Adrenal gland (tissue), 12 donors: ENCODE results near the gene SPEM2. TPM values are rescaled to one million over a fixed set of nuclear protein-coding genes. Genes with fewer than 3 reads are reported as not detected.

Experiments
- DNase-seq, 7 donors: peaks; one replicate each; pipeline ENCODE4 v3.0.0-alpha.2; 2019 to 2020
- H3K27ac ChIP-seq, 5 donors: fragments of 200-600 bp; sonication (generic) in 4 of 5; 1 replicate in 3 of 5; 2 replicates in 2 of 5; pipeline versions ENCODE4 v1.5.1 to v1.8.0; 2016 to 2020; ENCODE audit warnings: mild to moderate bottlenecking in 1 of 5
- H3K27me3 ChIP-seq: fragments of 200-600 bp; 2 replicates; pipeline ENCODE4 v1.8.0; 2021
- H3K36me3 ChIP-seq, 2 donors: fragments of 200-600 bp; replicated peaks in 1 of 2; 1 replicate in 1 of 2; 2 replicates in 1 of 2; pipeline versions ENCODE4 v1.5.1 to v1.8.0; 2018 to 2022
- H3K4me1 ChIP-seq, 2 donors: fragments of 200-600 bp; replicated peaks in 1 of 2; 1 replicate in 1 of 2; 2 replicates in 1 of 2; pipeline versions ENCODE4 v1.5.1 to v1.8.0; 2018 to 2021
- H3K4me3 ChIP-seq, 4 donors: fragments of 200-600 bp; sonication (generic) in 3 of 4; one replicate each; pipeline ENCODE4 v1.5.1; 2016 to 2018
- H3K9me3 ChIP-seq, 3 donors: fragments of 200-600 bp; sonication (generic) in 1 of 3; replicated peaks in 1 of 3; 1 replicate in 2 of 3; 2 replicates in 1 of 3; pipeline versions ENCODE4 v1.5.1 to v1.8.0; 2016 to 2021
- CTCF ChIP-seq, 6 experiments: fragments of 450-650 bp in 4 of 6; fragments of 200-600 bp in 2 of 6; sonication (generic) in 1 of 6; IDR thresholded peaks; 1 replicate in 5 of 6; 2 replicates in 1 of 6; pipeline versions ENCODE4 v1.5.1 to v1.8.0; 2016 to 2021; ENCODE audit warnings: antibody characterized with exemption in 6 of 6, mild to moderate bottlenecking in 2 of 6, moderate library complexity in 1 of 6
- POLR2A ChIP-seq, 2 donors: fragments of 450-650 bp; IDR thresholded peaks; one replicate each; pipeline ENCODE4 v1.6.1; 2017; ENCODE audit warnings: antibody characterized with exemption in 2 of 2, mild to moderate bottlenecking in 2 of 2, moderate library complexity in 1 of 2
- WGBS, 4 donors: extraction: QIAGEN DNeasy Blood & Tissue Kit in 2 of 4; methylation state at CpG; one replicate each; pipeline versions ENCODE4 v1.1.5 to v1.1.7; 2013 to 2017; 5-methylcytosine and 5-hydroxymethylcytosine counted together
- intact Hi-C, 2 donors: fragments of 100-400 bp; cut with DNase I; formaldehyde crosslinking; loops; one replicate each; pipeline versions ENCODE4 v1.14.1 to v1.15.0; 2022 to 2023
- polyA plus RNA-seq, 3 donors: library from polyadenylated mRNA; stranded (reverse); fragments of 200-250 nt in 2 of 3; fragments of 350-450 nt in 1 of 3; fragmentation: Illumina TruSeq in 1 of 3; extraction: RNeasy Lipid Tissue Mini Kit (QIAGEN cat#74804) in 1 of 3; gene quantifications; one replicate each; pipeline ENCODE4 v1.2.3, GENCODE V29; 2013 to 2014
- total RNA-seq, 9 donors: library from RNA; depleted of rRNA in 4 of 9; stranded (reverse); fragments of >200 nt in 4 of 9; fragments of 120-200 nt in 1 of 9; fragmentation: NEBNext Ultra II Directional in 1 of 9; extraction: Animal tissue kit (Norgen Biotek cat#: 25700) in 1 of 9; gene quantifications; one replicate each; pipeline versions ENCODE4 v1.1.0 to v1.2.4, GENCODE V29; 2013 to 2023
- donor health status: healthy with polysubstance abuse.
- donor health status: Bipolar disorder and iron deficiency.
- donor health status: DM: yes; HTN: yes; CAD: no.
- donor health status: DM: no; HTN: no; CAD: no.
- donor health status: DM: no; HTN: no; CAD: no.
- donor health status: DM: yes; HTN: yes; CAD: no.

SPEM2 gene
- total and polyA plus RNA-seq, 12 donors, result not detected

DNA sequence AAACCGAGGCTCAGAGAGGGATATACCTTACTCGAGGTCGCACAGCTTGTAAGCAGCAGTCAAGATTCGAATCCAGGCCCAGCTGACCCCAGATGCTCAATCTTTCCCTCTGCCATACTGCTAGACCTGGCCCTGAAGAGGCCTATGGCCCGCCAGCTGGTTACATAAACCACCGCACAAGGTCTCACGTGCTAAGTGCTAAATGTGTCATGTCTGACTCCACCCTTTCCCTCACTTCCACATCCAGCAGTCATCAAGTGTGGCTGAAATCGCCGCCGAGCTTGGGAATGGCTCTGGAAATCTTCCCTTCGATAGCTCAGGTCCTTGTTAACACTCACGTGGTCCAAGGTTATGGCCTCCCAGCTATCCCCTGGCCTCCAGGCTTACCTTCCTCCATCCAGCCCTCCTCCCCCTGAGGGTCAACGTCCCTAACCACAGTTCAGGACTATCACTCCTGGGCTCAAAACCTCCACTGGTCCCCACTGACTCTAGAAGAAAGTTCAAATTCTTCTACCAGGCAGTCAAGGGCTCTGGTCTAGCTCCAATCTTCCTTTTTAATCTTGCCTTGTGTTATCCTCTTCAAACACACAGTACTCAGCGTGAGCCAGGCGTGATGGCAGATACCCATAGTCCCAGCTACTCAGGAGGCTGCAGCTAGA, 50.5 kb downstream of the SPEM2 start:
- Histone ChIP-seq H3K9me3 (no peaks in the 10 kb centered on the region), H3K27ac (peak overlapping the region; percentile 87 to 100 (median 99)), H3K4me3 (no peak overlapping the region), H3K27me3 (no peaks in the 10 kb centered on the region), H3K4me1 (peaks cover 46 to 58% of the 10 kb centered on the region in 2 donors), H3K36me3 (no peaks in the 10 kb centered on the region)
- 33 to 45% (median 44%) methylated on average over 15 of the region's 15 CpGs for WGBS, 4 donors
- intact Hi-C loops, result loop anchor here in 1 of 2 donors (5.0 kb wide), 1 partner anchor 39 kb away; the partner anchor contains the start of genes FGF11 and TMEM102
- no peak for TF ChIP-seq CTCF (IDR thresholded peaks at IDR 0.05)
- TF ChIP-seq POLR2A (IDR thresholded peaks at IDR 0.05), result peak in 1 of 2 donors; percentile 47
- peak; percentile 66 to 84 (median 76) for DNase-seq

DNA sequence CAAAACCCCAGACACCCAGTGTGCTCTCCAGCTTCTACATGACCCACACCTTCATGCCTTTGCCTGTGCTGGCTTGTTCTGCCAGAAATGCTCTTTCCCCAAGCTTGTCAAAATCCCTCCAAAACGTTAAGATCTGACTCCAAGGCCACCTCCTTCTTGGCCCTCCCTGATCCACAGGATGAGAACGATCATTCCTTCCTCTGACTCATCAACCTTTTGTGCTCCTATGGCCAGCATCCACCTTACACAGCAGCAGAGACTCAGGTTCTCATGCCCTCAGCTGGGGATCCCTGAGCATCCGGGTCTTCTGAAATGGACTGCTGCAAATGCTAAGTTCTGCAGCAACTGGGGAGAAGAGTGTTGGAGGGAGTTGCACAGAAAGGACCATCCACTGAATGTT, 51.1 kb downstream of the SPEM2 start:
- WGBS, 4 donors, result 3 to 20% (median 8%) methylated on average over 3 of the region's 3 CpGs
- peaks cover 42 to 53% of the 10 kb centered on the region in 2 donors for H3K4me1 ChIP-seq
- no peaks in the 10 kb centered on the region for H3K9me3 ChIP-seq
- peak in 3 of 7 donors; percentile 30 to 53 (median 41) for DNase-seq
- no peaks in the 10 kb centered on the region for H3K27me3 ChIP-seq
- intact Hi-C loops, result loop anchor here in 1 of 2 donors (5.0 kb wide), 1 partner anchor 39 kb away; the partner anchor contains the start of genes FGF11 and TMEM102
- H3K36me3 ChIP-seq, result no peaks in the 10 kb centered on the region
- H3K27ac ChIP-seq, result peak overlapping the region; percentile 87 to 100 (median 99)
- TF ChIP-seq CTCF (IDR thresholded peaks at IDR 0.05) (no peak), POLR2A (IDR thresholded peaks at IDR 0.05) (no peak)
- no peak overlapping the region for H3K4me3 ChIP-seq

GRCh38 chr17:7476951-7477350, 51.5 kb downstream of the SPEM2 start:
- intact Hi-C loops, result loop anchor here in 1 of 2 donors (5.0 kb wide), 1 partner anchor 40 kb away; the partner anchor contains the start of genes FGF11 and TMEM102
- Histone ChIP-seq H3K27ac (peak overlapping the region; percentile 87 to 100 (median 99)), H3K27me3 (no peaks in the 10 kb centered on the region), H3K9me3 (no peaks in the 10 kb centered on the region), H3K4me3 (peak overlapping the region in 1 of 4 donors; percentile 88), H3K4me1 (peaks cover 42 to 49% of the 10 kb centered on the region in 2 donors), H3K36me3 (no peaks in the 10 kb centered on the region)
- TF ChIP-seq CTCF (IDR thresholded peaks at IDR 0.05) (no peak), POLR2A (IDR thresholded peaks at IDR 0.05) (no peak)
- WGBS, 4 donors, result 69 to 100% (median 87%) methylated on average over 2 to 5 of the region's 5 CpGs
- DNase-seq, result peak in 1 of 7 donors; percentile 29

Other genes with a start within 250 kb of the SPEM2 start
Only the 30 nearest of the 39 such genes appear.
- 1,000 to 10,000 TPM in 1 of 9 donors, 100 to 1,000 TPM in 8; 195 to 1,049 (median 833) TPM for gene GABARAP, start 183.2 kb upstream of the SPEM2 start, total RNA-seq
- 1,000 to 10,000 TPM in 2 of 3 donors, 100 to 1,000 TPM in 1; 694 to 1,285 (median 1,047) TPM for gene GABARAP, start 183.2 kb upstream of the SPEM2 start, polyA plus RNA-seq
- 100 to 1,000 TPM in 5 of 9 donors, 10 to 100 TPM in 4; 30.3 to 144 (median 125) TPM for gene CTDNEP1, start 173.9 kb upstream of the SPEM2 start, total RNA-seq
- 100 to 1,000 TPM in 1 of 3 donors, 10 to 100 TPM in 2; 67.9 to 177 (median 84.4) TPM for gene CTDNEP1, start 173.9 kb upstream of the SPEM2 start, polyA plus RNA-seq
- gene ELP5, start 173.4 kb upstream of the SPEM2 start, total RNA-seq, result 10 to 100 TPM; 28.0 to 82.7 (median 58.8) TPM
- gene ELP5, start 173.4 kb upstream of the SPEM2 start, polyA plus RNA-seq, result 10 to 100 TPM; 39.0 to 96.5 (median 77.4) TPM
- 10 to 100 TPM in 4 of 9 donors, 1 to 10 TPM in 5; 2.0 to 35.6 (median 7.0) TPM for gene CLDN7, start 163.1 kb upstream of the SPEM2 start, total RNA-seq
- gene CLDN7, start 163.1 kb upstream of the SPEM2 start, polyA plus RNA-seq, result 1 to 10 TPM; 1.6 to 9.7 (median 5.3) TPM
- gene SLC2A4, start 143.9 kb upstream of the SPEM2 start, total RNA-seq, result 10 to 100 TPM in 4 of 9 donors, 1 to 10 TPM in 5; 1.8 to 30.0 (median 7.8) TPM
- gene SLC2A4, start 143.9 kb upstream of the SPEM2 start, polyA plus RNA-seq, result 10 to 100 TPM in 1 of 3 donors, 1 to 10 TPM in 1, under 1 TPM in 1; 0.75 to 12.7 (median 5.6) TPM
- gene YBX2, start 131.0 kb upstream of the SPEM2 start, total RNA-seq, result under 1 TPM in 4 of 9 donors, not detected in 5; 0.06 to 0.28 (median 0.09) TPM
- 1 to 10 TPM in 1 of 3 donors, under 1 TPM in 1, not detected in 1; 0.88 to 1.4 TPM for gene YBX2, start 131.0 kb upstream of the SPEM2 start, polyA plus RNA-seq
- 100 to 1,000 TPM; 110 to 666 (median 262) TPM for gene EIF5A, start 118.0 kb upstream of the SPEM2 start, total RNA-seq
- gene EIF5A, start 118.0 kb upstream of the SPEM2 start, polyA plus RNA-seq, result 100 to 1,000 TPM; 469 to 594 (median 589) TPM
- gene GPS2, start 110.3 kb upstream of the SPEM2 start, total RNA-seq, result 100 to 1,000 TPM in 5 of 9 donors, 10 to 100 TPM in 4; 69.1 to 124 (median 100) TPM
- gene GPS2, start 110.3 kb upstream of the SPEM2 start, polyA plus RNA-seq, result 100 to 1,000 TPM; 167 to 196 (median 191) TPM
- 10 to 100 TPM; 10.4 to 46.9 (median 25.0) TPM for gene NEURL4, start 96.3 kb upstream of the SPEM2 start, total RNA-seq
- 100 to 1,000 TPM in 1 of 3 donors, 10 to 100 TPM in 1, 1 to 10 TPM in 1; 8.7 to 111 (median 45.5) TPM for gene NEURL4, start 96.3 kb upstream of the SPEM2 start, polyA plus RNA-seq
- 10 to 100 TPM in 4 of 9 donors, 1 to 10 TPM in 5; 2.9 to 54.7 (median 9.7) TPM for gene ACAP1, start 89.1 kb upstream of the SPEM2 start, total RNA-seq
- 10 to 100 TPM in 2 of 3 donors, 1 to 10 TPM in 1; 2.1 to 54.1 (median 21.9) TPM for gene ACAP1, start 89.1 kb upstream of the SPEM2 start, polyA plus RNA-seq
- gene KCTD11, start 73.5 kb upstream of the SPEM2 start, total RNA-seq, result 10 to 100 TPM in 6 of 9 donors, 1 to 10 TPM in 3; 6.8 to 13.8 (median 11.5) TPM
- 1 to 10 TPM; 5.2 to 10.0 (median 7.1) TPM for gene KCTD11, start 73.5 kb upstream of the SPEM2 start, polyA plus RNA-seq
- not detected for gene TMEM95, start 70.5 kb upstream of the SPEM2 start, total RNA-seq
- not detected for gene TMEM95, start 70.5 kb upstream of the SPEM2 start, polyA plus RNA-seq
- 1 to 10 TPM in 7 of 9 donors, under 1 TPM in 2; 0.06 to 8.7 (median 2.1) TPM for gene TNK1, start 44.5 kb upstream of the SPEM2 start, total RNA-seq
- 1 to 10 TPM in 2 of 3 donors, under 1 TPM in 1; 0.13 to 3.9 (median 1.6) TPM for gene TNK1, start 44.5 kb upstream of the SPEM2 start, polyA plus RNA-seq
- 10 to 100 TPM in 8 of 9 donors, 1 to 10 TPM in 1; 7.7 to 34.5 (median 27.0) TPM for gene PLSCR3, start 31.1 kb upstream of the SPEM2 start, total RNA-seq
- gene PLSCR3, start 31.1 kb upstream of the SPEM2 start, polyA plus RNA-seq, result 10 to 100 TPM; 13.2 to 42.5 (median 32.9) TPM
- gene TMEM256, start 21.5 kb upstream of the SPEM2 start, total RNA-seq, result 100 to 1,000 TPM in 3 of 9 donors, 10 to 100 TPM in 6; 52.9 to 205 (median 92.4) TPM
- gene TMEM256, start 21.5 kb upstream of the SPEM2 start, polyA plus RNA-seq, result 100 to 1,000 TPM in 2 of 3 donors, 10 to 100 TPM in 1; 48.5 to 334 (median 254) TPM
- gene NLGN2, start 17.8 kb upstream of the SPEM2 start, total RNA-seq, result 10 to 100 TPM in 6 of 9 donors, 1 to 10 TPM in 3; 2.8 to 34.8 (median 14.4) TPM
- 10 to 100 TPM in 2 of 3 donors, 1 to 10 TPM in 1; 7.7 to 44.6 (median 28.1) TPM for gene NLGN2, start 17.8 kb upstream of the SPEM2 start, polyA plus RNA-seq
- gene SPEM1, start 5.3 kb upstream of the SPEM2 start, total RNA-seq, result not detected
- not detected for gene SPEM1, start 5.3 kb upstream of the SPEM2 start, polyA plus RNA-seq
- not detected for gene SPEM3, start 3.2 kb downstream of the SPEM2 start, total RNA-seq
- not detected for gene SPEM3, start 3.2 kb downstream of the SPEM2 start, polyA plus RNA-seq
- 10 to 100 TPM in 4 of 9 donors, 1 to 10 TPM in 5; 5.7 to 26.6 (median 8.8) TPM for gene TMEM102, start 9.8 kb downstream of the SPEM2 start, total RNA-seq
- gene TMEM102, start 9.8 kb downstream of the SPEM2 start, polyA plus RNA-seq, result 1 to 10 TPM; 2.1 to 8.7 (median 6.6) TPM
- 10 to 100 TPM; 12.1 to 76.7 (median 23.4) TPM for gene FGF11, start 13.9 kb downstream of the SPEM2 start, total RNA-seq
- 10 to 100 TPM; 10.2 to 33.2 (median 19.2) TPM for gene FGF11, start 13.9 kb downstream of the SPEM2 start, polyA plus RNA-seq
- 10 to 100 TPM; 18.7 to 56.3 (median 37.9) TPM for gene CHRNB1, start 19.4 kb downstream of the SPEM2 start, total RNA-seq
- gene CHRNB1, start 19.4 kb downstream of the SPEM2 start, polyA plus RNA-seq, result 10 to 100 TPM; 32.2 to 40.8 (median 32.9) TPM
- gene ZBTB4, start 54.0 kb downstream of the SPEM2 start, total RNA-seq, result 100 to 1,000 TPM in 1 of 9 donors, 10 to 100 TPM in 8; 16.6 to 111 (median 75.3) TPM
- gene ZBTB4, start 54.0 kb downstream of the SPEM2 start, polyA plus RNA-seq, result 10 to 100 TPM; 30.0 to 59.6 (median 54.6) TPM
- gene SLC35G6, start 55.8 kb downstream of the SPEM2 start, total RNA-seq, result not detected
- gene SLC35G6, start 55.8 kb downstream of the SPEM2 start, polyA plus RNA-seq, result under 1 TPM in 1 of 3 donors, not detected in 2; 0.24 TPM
- 100 to 1,000 TPM in 5 of 9 donors, 10 to 100 TPM in 4; 34.9 to 172 (median 117) TPM for gene POLR2A, start 58.8 kb downstream of the SPEM2 start, total RNA-seq
- 10 to 100 TPM; 19.3 to 80.4 (median 58.7) TPM for gene POLR2A, start 58.8 kb downstream of the SPEM2 start, polyA plus RNA-seq
- 100 to 1,000 TPM in 2 of 9 donors, 10 to 100 TPM in 6, 1 to 10 TPM in 1; 3.3 to 134 (median 52.8) TPM for gene TNFSF12, start 123.4 kb downstream of the SPEM2 start, total RNA-seq
- gene TNFSF12, start 123.4 kb downstream of the SPEM2 start, polyA plus RNA-seq, result 10 to 100 TPM; 18.8 to 70.8 (median 65.6) TPM
- gene TNFSF13, start 133.1 kb downstream of the SPEM2 start, total RNA-seq, result 10 to 100 TPM in 8 of 9 donors, under 1 TPM in 1; 1.00 to 75.2 (median 43.7) TPM
- gene TNFSF13, start 133.1 kb downstream of the SPEM2 start, polyA plus RNA-seq, result 10 to 100 TPM; 19.4 to 39.1 (median 25.2) TPM
- gene SENP3, start 136.3 kb downstream of the SPEM2 start, total RNA-seq, result 10 to 100 TPM; 28.4 to 55.3 (median 44.2) TPM
- gene SENP3, start 136.3 kb downstream of the SPEM2 start, polyA plus RNA-seq, result 10 to 100 TPM; 29.0 to 72.4 (median 38.4) TPM
- 100 to 1,000 TPM in 6 of 9 donors, 10 to 100 TPM in 3; 19.4 to 177 (median 157) TPM for gene CD68, start 154.0 kb downstream of the SPEM2 start, total RNA-seq
- gene CD68, start 154.0 kb downstream of the SPEM2 start, polyA plus RNA-seq, result 100 to 1,000 TPM in 2 of 3 donors, 10 to 100 TPM in 1; 32.3 to 207 (median 133) TPM
- 100 to 1,000 TPM in 6 of 9 donors, 10 to 100 TPM in 3; 65.9 to 267 (median 124) TPM for gene MPDU1, start 158.2 kb downstream of the SPEM2 start, total RNA-seq
- gene MPDU1, start 158.2 kb downstream of the SPEM2 start, polyA plus RNA-seq, result 100 to 1,000 TPM in 1 of 3 donors, 10 to 100 TPM in 2; 70.1 to 200 (median 81.6) TPM
- 1 to 10 TPM in 1 of 9 donors, under 1 TPM in 6, not detected in 2; 0.42 to 2.0 (median 0.92) TPM for gene SOX15, start 164.5 kb downstream of the SPEM2 start, total RNA-seq
- 1 to 10 TPM in 2 of 3 donors, under 1 TPM in 1; 0.29 to 2.4 (median 1.9) TPM for gene SOX15, start 164.5 kb downstream of the SPEM2 start, polyA plus RNA-seq